Colonic mucosa (tissue), 4 donors: ENCODE results near the gene SPEF2. TPM values are rescaled to one million over a fixed set of nuclear protein-coding genes. Genes with fewer than 3 reads are reported as not detected.

ENCODE experiments used
- DNase-seq: peaks from one replicate; pipeline ENCODE4 v3.0.0-alpha.2; 2020
- H3K27ac ChIP-seq: fragments of 200-600 bp; one replicate; pipeline ENCODE4 v1.8.0; 2021
- H3K27me3 ChIP-seq: fragments of 200-600 bp; one replicate; pipeline ENCODE4 v1.8.0; 2021
- H3K36me3 ChIP-seq: fragments of 200-600 bp; one replicate; pipeline ENCODE4 v1.8.0; 2021
- H3K4me1 ChIP-seq: fragments of 200-600 bp; one replicate; pipeline ENCODE4 v1.8.0; 2021; ENCODE audit warnings: mild to moderate bottlenecking
- H3K4me3 ChIP-seq: fragments of 200-600 bp; one replicate; pipeline ENCODE4 v1.8.0; 2021
- H3K9ac ChIP-seq, 2 donors: one replicate each; pipeline ENCODE4 v1.7.0; 2013; ENCODE audit warnings: control low read depth in 2 of 2, low read depth in 2 of 2, low read length in 2 of 2
- H3K9me3 ChIP-seq: fragments of 200-600 bp; one replicate; pipeline ENCODE4 v1.8.0; 2021
- CTCF ChIP-seq: fragments of 200-600 bp; IDR thresholded peaks from one replicate; pipeline ENCODE4 v1.8.0; 2022; ENCODE audit warnings: antibody characterized with exemption, mild to moderate bottlenecking
- intact Hi-C: fragments of 100-400 bp; cut with DNase I; formaldehyde crosslinking; loops from one replicate; pipeline ENCODE4 v1.14.1; 2022
- total RNA-seq, 2 donors: library from RNA; stranded (reverse); fragmentation: NEBNext Ultra II Directional in 1 of 2; extraction: Animal tissue kit (Norgen Biotek cat#: 25700) in 1 of 2; gene quantifications; one replicate each; pipeline ENCODE4 v1.2.1, GENCODE V29; 2021
- donor health status: healthy.
- donor health status: DM: no; HTN: no; CAD: no.
- donor health status: DM: no; HTN: no; CAD: no.

Gene SPEF2
- total RNA-seq, 2 donors from 2014 or later: 3.3 to 6.0 TPM

- no peaks in the 10 kb centered on the region for H3K36me3 ChIP-seq
- peaks cover 5% of the 10 kb centered on the region for H3K4me1 ChIP-seq
- H3K4me3 ChIP-seq: no peak overlapping the region
- H3K27ac ChIP-seq: no peak overlapping the region
- DNase-seq: no peak
- no peak overlapping the region for H3K9ac ChIP-seq
- no peaks in the 10 kb centered on the region for H3K27me3 ChIP-seq
- no peak for TF ChIP-seq CTCF
- no peaks in the 10 kb centered on the region for H3K9me3 ChIP-seq
- intact Hi-C loops: loop anchor here (5.0 kb wide), 2 partner anchors 304 to 526 kb away; no protein-coding TSS in a partner anchor
Measured at GRCh38 chr5:35618781-35619180, 1.1 kb downstream of the SPEF2 start.

GRCh38 chr5:35622974-35623373 is 5.3 kb downstream of the SPEF2 start:
- TF ChIP-seq CTCF: no peak
- Histone ChIP-seq H3K36me3 (no peaks in the 10 kb centered on the region), H3K4me3 (no peak overlapping the region), H3K9ac (no peak overlapping the region), H3K27me3 (no peaks in the 10 kb centered on the region), H3K9me3 (no peaks in the 10 kb centered on the region), H3K4me1 (peaks cover 5% of the 10 kb centered on the region), H3K27ac (no peak overlapping the region)
- DNase-seq: no peak
- intact Hi-C loops: no loop called here

DNA sequence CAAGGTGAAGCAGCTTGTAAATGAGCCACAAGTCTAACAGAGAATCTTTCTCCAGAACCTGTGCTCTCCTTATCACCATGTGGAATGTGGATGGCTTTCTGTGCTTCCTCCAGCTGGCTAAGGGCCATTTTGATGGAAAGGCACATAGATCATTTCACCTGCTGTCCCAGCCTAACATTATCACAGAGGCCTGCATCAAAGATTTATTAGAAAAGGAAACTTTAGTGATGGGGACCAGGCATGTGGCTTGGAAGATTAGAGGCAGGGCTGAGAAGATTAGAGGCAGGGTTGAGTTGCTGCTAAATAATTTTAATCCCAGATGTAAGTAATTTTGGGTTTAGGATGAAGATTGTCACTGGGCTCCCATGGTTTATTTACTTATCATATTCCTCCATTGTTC is 6.3 kb downstream of the SPEF2 start:
- Histone ChIP-seq H3K9me3 (no peaks in the 10 kb centered on the region), H3K9ac (no peak overlapping the region), H3K27me3 (no peaks in the 10 kb centered on the region), H3K27ac (no peak overlapping the region), H3K4me1 (no peaks in the 10 kb centered on the region), H3K36me3 (no peaks in the 10 kb centered on the region), H3K4me3 (no peak overlapping the region)
- intact Hi-C loops: no loop called here
- DNase-seq: no peak
- TF ChIP-seq CTCF: no peak

- intact Hi-C loops: no loop called here
Measured at GRCh38 chr5:35626108-35626507, 8.4 kb downstream of the SPEF2 start.

GRCh38 chr5:35626553-35626952 is 8.9 kb downstream of the SPEF2 start:
- no peak overlapping the region for H3K27ac ChIP-seq
- no peaks in the 10 kb centered on the region for H3K27me3 ChIP-seq
- intact Hi-C loops: no loop called here
- H3K4me3 ChIP-seq: no peak overlapping the region
- DNase-seq: no peak
- H3K9me3 ChIP-seq: no peaks in the 10 kb centered on the region
- H3K36me3 ChIP-seq: no peaks in the 10 kb centered on the region
- TF ChIP-seq CTCF: no peak
- H3K9ac ChIP-seq: no peak overlapping the region
- no peaks in the 10 kb centered on the region for H3K4me1 ChIP-seq

More at GRCh38 chr5:35626108-35626507, 8.4 kb downstream of the SPEF2 start:
- H3K4me1 ChIP-seq: no peaks in the 10 kb centered on the region
- no peak overlapping the region for H3K27ac ChIP-seq
- no peak overlapping the region for H3K9ac ChIP-seq
- H3K27me3 ChIP-seq: no peaks in the 10 kb centered on the region
- no peak for DNase-seq
- H3K9me3 ChIP-seq: no peaks in the 10 kb centered on the region
- H3K36me3 ChIP-seq: no peaks in the 10 kb centered on the region
- no peak for TF ChIP-seq CTCF
- H3K4me3 ChIP-seq: no peak overlapping the region

GRCh38 chr5:35634326-35634725 is 16.7 kb downstream of the SPEF2 start:
- intact Hi-C loops: no loop called here
- Histone ChIP-seq H3K27me3 (no peaks in the 10 kb centered on the region), H3K4me1 (no peaks in the 10 kb centered on the region), H3K9me3 (no peaks in the 10 kb centered on the region), H3K9ac (no peak overlapping the region), H3K4me3 (no peak overlapping the region), H3K27ac (no peak overlapping the region), H3K36me3 (no peaks in the 10 kb centered on the region)
- no peak for TF ChIP-seq CTCF
- no peak for DNase-seq
